ENCODE measurements around the gene ZYG11B.
"Not testable (repeated sequence)": the region's sequence is repeated elsewhere in the genome, so short reads cannot be mapped to it uniquely, and the experiment has no call there.

Gene ZYG11B

GRCh38 chr1:52856026-52856425 lies 129.8 kb downstream of the ZYG11B start:
- no peak for DNase-seq

DNA sequence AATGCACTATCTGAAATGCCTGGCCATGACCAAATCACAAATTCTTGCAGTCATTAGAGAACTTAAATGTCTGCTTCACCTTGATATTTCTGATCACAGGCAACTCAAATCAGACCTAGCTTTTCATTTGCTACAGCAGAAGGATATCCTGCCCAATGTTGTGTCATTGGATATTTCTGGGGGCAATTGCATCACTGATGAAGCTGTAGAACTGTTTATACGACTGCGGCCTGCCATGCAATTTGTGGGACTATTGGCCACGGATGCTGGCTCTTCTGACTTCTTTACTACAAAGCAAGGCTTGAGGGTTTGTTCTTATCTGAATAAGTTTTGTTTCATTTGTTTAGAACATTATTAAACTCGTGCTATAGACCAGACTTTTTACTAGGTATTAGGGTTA lies 131.2 kb downstream of the ZYG11B start:
- no peak for DNase-seq

DNA sequence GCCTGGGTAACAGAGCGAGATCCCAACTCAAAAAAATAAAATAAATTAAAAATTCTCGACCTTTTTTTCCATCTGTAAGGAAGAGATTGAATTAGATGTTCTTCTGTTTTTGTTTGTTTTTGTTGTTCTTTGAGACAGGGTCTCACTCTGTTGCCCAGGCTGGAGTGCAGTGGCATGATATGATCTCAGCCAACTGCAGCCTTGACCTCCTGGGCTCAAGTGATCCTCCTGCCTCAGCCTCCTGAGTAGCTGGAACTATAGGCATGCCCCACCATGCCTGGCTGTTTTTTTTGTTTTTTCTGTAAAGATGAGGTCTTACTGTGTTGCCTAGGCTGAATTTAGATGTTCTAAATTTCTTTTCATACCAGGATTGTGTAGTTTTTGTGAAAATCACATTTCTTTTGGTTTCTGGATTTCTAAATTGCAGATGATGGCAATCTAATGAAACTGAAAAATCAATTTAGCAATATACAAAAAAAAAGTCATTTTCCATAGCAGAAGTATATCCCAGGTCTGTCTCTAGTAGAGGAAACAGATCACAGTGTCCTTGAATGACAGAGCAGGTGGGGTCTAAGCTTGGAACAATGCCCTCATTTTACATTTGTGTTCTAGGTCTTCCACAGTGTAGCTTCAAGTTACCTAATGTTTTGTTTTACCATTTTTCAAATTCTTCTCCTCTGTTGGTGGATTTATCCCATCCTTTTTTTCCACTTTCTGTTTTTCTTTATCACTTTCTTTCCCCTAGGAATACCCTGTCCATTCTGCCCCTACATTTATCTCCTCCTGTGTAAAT lies 136.6 kb downstream of the ZYG11B start:
- DNase-seq: no peak

- DNase-seq: no peak
These were observed 141.0 kb downstream of the ZYG11B start for GRCh38 chr1:52867087-52867863.

DNA sequence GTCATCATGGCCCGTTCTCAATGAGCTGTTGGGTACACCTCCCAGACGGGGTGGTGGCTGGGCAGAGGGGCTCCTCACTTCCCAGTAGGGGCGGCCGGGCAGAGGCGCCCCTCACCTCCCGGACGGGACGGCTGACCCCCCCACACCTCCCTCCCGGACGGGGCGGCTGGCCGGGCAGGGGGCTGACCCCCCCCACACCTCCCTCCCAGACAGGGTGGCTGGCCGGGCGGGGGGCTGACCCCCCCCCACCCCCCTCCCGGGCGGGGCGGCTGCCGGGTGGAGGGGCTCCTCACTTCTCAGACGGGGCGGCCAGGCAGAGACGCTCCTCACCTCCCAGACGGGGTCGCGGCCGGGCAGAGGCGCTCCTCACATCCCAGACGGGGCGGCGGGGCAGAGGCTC lies 143.5 kb downstream of the ZYG11B start:
- DNase-seq: not testable (repeated sequence)

- no peak for DNase-seq
These were observed 150.6 kb downstream of the ZYG11B start for GRCh38 chr1:52876843-52877242.

Measured in NCI-H2171 (cell line).